GM10266 (cell line): ENCODE measurements around the gene COL8A1.

Source experiments
- DNase-seq: peaks from one replicate; pipeline ENCODE4 v3.0.0; 2012; ENCODE audit errors: extremely low spot score
- TF ChIP-seq, protein P1 (sequence below): IDR thresholded peaks from 2 replicates; pipeline ENCODE4 v1.5.1; 2012; ENCODE audit warnings: mild to moderate bottlenecking, low read depth; ENCODE audit not compliant: control insufficient read depth, insufficient read depth; ENCODE audit errors: missing control alignments

COL8A1 gene

DNA sequence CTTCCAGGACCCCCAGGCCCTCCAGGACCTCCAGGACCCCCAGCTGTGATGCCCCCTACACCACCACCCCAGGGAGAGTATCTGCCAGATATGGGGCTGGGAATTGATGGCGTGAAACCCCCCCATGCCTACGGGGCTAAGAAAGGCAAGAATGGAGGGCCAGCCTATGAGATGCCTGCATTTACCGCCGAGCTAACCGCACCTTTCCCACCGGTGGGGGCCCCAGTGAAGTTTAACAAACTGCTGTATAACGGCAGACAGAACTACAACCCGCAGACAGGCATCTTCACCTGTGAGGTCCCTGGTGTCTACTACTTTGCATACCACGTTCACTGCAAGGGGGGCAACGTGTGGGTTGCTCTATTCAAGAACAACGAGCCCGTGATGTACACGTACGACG lies 157.2 kb downstream of the COL8A1 start:
- DNase-seq: no peak
- TF ChIP-seq, protein P1, sequence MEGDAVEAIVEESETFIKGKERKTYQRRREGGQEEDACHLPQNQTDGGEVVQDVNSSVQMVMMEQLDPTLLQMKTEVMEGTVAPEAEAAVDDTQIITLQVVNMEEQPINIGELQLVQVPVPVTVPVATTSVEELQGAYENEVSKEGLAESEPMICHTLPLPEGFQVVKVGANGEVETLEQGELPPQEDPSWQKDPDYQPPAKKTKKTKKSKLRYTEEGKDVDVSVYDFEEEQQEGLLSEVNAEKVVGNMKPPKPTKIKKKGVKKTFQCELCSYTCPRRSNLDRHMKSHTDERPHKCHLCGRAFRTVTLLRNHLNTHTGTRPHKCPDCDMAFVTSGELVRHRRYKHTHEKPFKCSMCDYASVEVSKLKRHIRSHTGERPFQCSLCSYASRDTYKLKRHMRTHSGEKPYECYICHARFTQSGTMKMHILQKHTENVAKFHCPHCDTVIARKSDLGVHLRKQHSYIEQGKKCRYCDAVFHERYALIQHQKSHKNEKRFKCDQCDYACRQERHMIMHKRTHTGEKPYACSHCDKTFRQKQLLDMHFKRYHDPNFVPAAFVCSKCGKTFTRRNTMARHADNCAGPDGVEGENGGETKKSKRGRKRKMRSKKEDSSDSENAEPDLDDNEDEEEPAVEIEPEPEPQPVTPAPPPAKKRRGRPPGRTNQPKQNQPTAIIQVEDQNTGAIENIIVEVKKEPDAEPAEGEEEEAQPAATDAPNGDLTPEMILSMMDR: no peak

DNA sequence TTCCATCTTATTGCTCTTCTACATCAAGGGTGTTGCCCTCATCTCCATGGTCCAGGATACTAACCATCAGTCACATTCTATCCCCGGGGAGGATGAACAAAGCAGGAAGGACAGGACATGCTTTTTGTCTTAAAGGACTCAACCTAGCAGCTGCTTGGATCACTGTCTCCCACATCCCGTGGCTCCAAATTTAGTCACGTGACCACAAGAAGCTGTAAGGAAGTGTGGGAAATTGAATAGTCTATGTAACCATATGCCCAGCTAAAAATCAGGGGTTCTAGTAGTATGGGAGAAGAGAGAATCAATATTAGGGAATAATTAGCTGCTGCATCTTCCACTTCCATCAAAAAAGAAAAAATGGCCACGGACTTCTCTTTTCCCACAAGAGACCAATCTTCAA lies 161.0 kb downstream of the COL8A1 start:
- DNase-seq: no peak
- TF ChIP-seq, protein P1: no peak

DNA sequence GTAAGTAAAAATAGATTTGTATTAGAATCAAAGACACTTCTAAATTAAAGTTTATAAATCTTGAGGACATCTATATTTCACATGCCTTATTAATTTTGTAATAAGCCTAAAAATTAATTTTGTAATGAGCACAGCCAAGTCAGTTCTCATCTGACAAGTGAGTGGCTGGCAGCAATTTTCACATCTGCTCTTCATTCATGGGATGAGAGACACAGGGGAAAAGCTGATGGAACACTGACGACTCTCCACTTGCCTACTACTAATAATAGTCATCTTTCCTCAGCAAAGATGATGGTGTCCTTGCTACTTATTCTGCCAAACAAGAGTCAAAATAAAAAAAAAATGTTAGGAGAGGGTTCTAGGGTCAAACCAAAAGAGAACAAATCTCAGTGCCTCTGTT lies 164.9 kb downstream of the COL8A1 start:
- TF ChIP-seq, protein P1: no peak
- no peak for DNase-seq

DNA sequence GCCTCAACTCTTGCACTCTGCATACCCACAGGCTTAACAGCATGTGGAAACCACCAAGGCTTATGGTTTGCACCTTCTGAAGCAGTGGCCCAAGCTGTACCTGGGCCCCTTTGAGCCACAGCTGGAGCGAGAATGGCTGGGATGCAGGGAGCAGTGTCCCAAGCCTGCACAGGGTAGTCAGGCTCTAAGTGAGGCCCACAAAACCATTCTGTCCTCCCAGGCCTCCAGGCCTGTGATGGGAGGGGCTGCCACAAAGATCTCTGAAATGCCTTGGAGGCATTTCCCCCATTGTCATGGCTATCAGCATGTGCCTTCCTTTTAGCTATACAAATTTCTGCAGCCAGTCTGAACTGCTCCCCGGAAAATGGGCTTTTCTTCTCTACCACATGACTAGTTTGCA lies 166.8 kb downstream of the COL8A1 start:
- TF ChIP-seq, protein P1: no peak
- DNase-seq: no peak

DNA sequence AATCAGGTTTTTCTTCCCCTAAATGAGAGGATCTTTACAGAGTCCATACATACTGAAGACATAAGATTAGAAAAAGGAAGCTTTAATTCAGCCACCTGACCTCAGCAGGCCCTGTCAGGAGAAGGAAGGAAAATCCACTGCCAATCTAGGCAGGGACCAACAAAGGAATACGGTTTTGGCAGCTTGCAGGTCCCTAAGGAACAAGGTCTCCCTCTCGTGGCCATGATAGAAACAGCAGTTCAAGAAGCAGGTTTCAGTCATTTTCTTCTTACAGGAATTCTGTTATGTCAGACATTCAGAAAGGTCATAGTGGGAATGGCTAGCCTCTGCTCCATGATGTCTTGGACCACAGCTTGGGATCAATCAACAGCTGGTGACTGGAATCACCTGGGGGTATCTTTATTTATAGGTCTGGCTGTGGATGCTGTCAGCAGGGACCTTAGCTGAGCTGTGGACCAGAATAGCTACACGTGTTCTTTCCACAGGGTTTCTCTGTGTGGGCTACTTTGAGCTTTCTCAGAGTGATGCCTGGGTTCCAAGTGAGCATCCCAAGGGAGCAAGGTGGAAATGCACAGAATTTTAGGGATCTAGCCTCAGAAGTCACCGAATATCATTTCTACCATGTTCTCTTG lies 169.9 kb downstream of the COL8A1 start:
- TF ChIP-seq, protein P1: peak; percentile 82
- peak; percentile 48 for DNase-seq

DNA sequence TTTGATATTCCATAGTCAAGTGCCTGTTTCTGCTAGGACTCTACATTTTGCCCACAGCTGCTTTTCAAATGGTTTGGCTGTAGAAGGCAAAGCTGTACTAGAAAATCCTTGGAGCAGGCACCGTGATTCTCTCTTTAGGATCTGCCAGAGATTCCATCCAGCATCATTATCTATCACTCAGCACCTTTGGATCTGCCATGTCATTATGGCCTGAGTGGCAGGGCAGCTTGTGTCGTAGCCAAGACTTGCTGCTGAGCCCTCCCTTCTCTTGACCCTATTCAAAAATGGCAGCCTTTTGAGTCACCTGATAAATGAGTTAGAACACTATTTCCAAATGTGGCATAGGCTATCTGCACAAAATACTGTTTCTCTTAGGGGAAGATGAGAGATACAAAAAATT lies 171.2 kb downstream of the COL8A1 start:
- TF ChIP-seq, protein P1: no peak
- DNase-seq: no peak

DNA sequence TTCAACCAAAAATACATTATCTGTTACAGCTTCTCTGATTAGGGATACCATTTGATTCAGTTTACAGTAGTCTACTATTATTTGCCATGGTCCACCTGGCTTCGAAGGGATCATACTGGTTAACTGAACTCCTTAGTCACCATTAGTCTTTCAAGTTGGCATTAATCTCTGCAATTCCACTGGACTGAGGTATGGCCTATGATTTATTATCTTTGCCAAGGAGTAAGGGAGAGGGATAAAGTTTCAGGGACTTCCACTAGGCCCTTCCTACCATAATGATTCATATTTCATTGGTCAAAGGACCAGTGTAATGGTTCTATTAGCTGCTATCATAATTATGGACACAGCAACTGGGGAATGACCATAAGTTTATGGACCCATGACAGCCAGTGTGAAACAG lies 172.0 kb downstream of the COL8A1 start:
- TF ChIP-seq, protein P1: no peak
- DNase-seq: no peak
